Parathyroid adenoma (tissue), 2 donors: Measurements from ENCODE around the gene MMP11.

ENCODE experiments used
- H2AFZ ChIP-seq: fragments of 300-600 bp; sonication (generic); one replicate; pipeline ENCODE4 v1.7.0; 2017; ENCODE audit warnings: antibody characterized with exemption, mild to moderate bottlenecking
- H3K27ac ChIP-seq: fragments of 300-600 bp; sonication (generic); one replicate; pipeline ENCODE4 v1.7.0; 2017
- H3K27me3 ChIP-seq: fragments of 300-600 bp; sonication (generic); one replicate; pipeline ENCODE4 v1.7.0; 2017; ENCODE audit warnings: low read length; ENCODE audit not compliant: control insufficient read depth, insufficient read depth
- H3K36me3 ChIP-seq: fragments of 300-600 bp; sonication (generic); one replicate; pipeline ENCODE4 v1.7.0; 2017; ENCODE audit warnings: low read length; ENCODE audit not compliant: control insufficient read depth, insufficient read depth
- H3K4me1 ChIP-seq: fragments of 300-600 bp; sonication (generic); one replicate; pipeline ENCODE4 v1.7.0; 2017; ENCODE audit warnings: control low read depth
- H3K4me2 ChIP-seq: fragments of 300-600 bp; sonication (generic); one replicate; pipeline ENCODE4 v1.7.0; 2017; ENCODE audit warnings: low read length
- H3K4me3 ChIP-seq: fragments of 300-600 bp; sonication (generic); one replicate; pipeline ENCODE4 v1.7.0; 2017; ENCODE audit warnings: low read depth, low read length
- H3K79me2 ChIP-seq: fragments of 300-600 bp; sonication (generic); one replicate; pipeline ENCODE4 v1.7.0; 2017; ENCODE audit warnings: control low read depth
- H3K9ac ChIP-seq: fragments of 300-600 bp; sonication (generic); one replicate; pipeline ENCODE4 v1.7.0; 2017; ENCODE audit warnings: mild to moderate bottlenecking
- H3K9me3 ChIP-seq: fragments of 300-600 bp; sonication (generic); one replicate; pipeline ENCODE4 v1.7.0; 2017; ENCODE audit warnings: low read length; ENCODE audit not compliant: control insufficient read depth
- TF ChIP-seq, protein P1 (sequence below): fragments of 300-600 bp; sonication (generic); IDR thresholded peaks from one replicate; pipeline ENCODE4 v1.7.0; 2017; ENCODE audit warnings: antibody characterized with exemption, mild to moderate bottlenecking
- donor health status: primary hyperparathyroidism.

MMP11 gene

DNA sequence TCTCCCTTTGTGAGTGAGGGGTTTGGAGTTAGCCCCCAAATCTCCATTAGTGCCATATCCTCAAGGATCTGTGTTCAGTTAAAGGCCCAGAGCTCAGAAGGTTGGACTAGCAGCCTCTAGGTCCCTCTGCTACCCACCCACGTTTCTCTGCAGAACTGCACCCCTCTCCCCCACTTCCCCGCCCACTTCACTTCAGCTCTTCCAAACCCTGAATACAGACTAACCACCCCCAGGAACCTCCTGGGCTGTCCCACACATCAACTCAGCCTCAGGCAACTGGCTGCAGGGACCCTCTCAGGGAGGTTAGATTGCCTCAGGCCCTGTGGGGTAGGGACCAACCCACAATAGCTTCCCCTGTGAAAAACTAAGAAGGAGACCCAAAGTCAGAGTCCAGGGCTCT lies 19.3 kb upstream of the MMP11 start:
- Histone ChIP-seq H3K4me2 (no peak overlapping the region), H3K9ac (no peak overlapping the region), H3K36me3 (no peaks in the 10 kb centered on the region), H3K4me3 (no peak overlapping the region), H3K4me1 (peaks cover 2% of the 10 kb centered on the region), H2AFZ (no peak overlapping the region), H3K27me3 (no peaks in the 10 kb centered on the region), H3K79me2 (no peaks in the 10 kb centered on the region), H3K9me3 (no peaks in the 10 kb centered on the region), H3K27ac (no peak overlapping the region)
- TF ChIP-seq, protein P1, sequence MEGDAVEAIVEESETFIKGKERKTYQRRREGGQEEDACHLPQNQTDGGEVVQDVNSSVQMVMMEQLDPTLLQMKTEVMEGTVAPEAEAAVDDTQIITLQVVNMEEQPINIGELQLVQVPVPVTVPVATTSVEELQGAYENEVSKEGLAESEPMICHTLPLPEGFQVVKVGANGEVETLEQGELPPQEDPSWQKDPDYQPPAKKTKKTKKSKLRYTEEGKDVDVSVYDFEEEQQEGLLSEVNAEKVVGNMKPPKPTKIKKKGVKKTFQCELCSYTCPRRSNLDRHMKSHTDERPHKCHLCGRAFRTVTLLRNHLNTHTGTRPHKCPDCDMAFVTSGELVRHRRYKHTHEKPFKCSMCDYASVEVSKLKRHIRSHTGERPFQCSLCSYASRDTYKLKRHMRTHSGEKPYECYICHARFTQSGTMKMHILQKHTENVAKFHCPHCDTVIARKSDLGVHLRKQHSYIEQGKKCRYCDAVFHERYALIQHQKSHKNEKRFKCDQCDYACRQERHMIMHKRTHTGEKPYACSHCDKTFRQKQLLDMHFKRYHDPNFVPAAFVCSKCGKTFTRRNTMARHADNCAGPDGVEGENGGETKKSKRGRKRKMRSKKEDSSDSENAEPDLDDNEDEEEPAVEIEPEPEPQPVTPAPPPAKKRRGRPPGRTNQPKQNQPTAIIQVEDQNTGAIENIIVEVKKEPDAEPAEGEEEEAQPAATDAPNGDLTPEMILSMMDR: no peak

DNA sequence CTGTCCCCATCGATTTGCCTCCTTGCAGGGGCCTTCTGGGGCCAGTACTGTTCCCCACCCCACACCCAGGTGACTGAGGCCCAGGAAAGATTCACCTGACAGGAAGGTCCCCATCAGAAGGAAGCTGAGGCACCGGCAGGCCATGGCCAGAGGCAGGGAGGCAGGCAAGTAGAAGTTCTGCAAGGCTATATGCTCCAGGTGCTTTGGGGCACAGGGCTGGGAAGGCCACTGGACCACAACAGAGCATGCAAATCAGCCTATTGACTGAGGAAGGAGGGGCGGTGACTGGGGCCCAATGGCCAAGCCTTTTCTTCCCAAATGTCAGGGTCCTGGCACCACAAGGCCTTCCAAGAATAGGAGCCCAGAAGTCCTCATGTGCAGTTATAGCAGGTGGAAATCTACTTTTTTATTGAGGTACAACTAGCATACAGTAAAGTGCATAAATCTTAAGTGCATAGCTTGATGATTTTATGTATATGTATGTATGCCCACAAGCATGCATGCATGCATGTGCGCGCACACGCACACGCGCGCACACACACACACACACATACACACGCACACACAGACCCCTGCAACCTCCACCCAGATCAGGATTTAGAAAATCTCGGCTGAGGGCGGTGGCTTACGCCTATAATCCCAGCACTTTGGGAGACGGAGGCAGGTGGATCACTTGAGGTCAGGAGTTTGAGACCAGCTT lies 18.3 kb upstream of the MMP11 start, which contains the start of gene VPREB3:
VPREB3 (minus strand) TSS at position 206 of the 700 bp plus-strand sequence; CDS start at position 144, 62 bp downstream.
- H3K27ac ChIP-seq: no peak within 1 kb of the TSS
- H3K4me2 ChIP-seq: no peak within 1 kb of the TSS
- no peak within 1 kb of the TSS for H3K4me3 ChIP-seq

DNA sequence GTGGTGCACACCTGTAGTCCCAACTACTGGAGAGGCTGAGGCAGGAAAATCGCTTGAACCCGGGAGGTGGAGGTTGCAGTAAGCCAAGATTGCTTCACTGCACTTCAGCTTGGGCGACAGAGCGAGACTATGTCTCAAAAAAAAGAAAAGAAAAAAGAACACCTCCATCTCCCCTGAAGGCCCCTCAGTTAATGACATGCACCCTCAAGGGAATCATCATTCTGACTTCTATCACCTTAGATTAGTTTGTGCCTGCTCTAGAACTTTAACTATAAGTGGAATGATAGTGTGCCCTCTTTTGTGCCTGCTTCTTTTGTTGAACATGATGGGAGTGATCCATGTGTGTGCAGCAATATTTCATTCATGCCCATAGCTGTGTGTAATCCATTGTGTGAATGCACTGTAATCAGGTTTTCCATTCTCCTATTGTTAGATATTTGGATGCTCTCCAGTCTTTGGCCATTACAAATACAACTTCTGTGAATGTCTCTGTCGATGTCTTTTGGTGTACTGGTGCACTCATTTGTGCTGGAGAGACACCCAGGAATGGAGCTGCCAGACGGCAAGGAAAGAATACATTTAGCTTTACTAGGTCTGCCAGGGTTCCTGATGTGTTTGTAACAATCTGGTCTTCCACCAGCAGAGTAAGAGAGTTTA lies 17.5 kb upstream of the MMP11 start:
- Histone ChIP-seq H3K79me2 (no peaks in the 10 kb centered on the region), H3K4me3 (no peak overlapping the region), H3K4me2 (no peak overlapping the region), H3K9ac (no peak overlapping the region), H3K36me3 (no peaks in the 10 kb centered on the region), H2AFZ (no peak overlapping the region), H3K27me3 (no peaks in the 10 kb centered on the region), H3K9me3 (no peaks in the 10 kb centered on the region), H3K4me1 (no peaks in the 10 kb centered on the region), H3K27ac (no peak overlapping the region)
- TF ChIP-seq, protein P1: no peak

More for the DNA sequence above, 18.3 kb upstream of the MMP11 start, which contains the start of gene VPREB3:
- peaks cover 2% of the 10 kb centered on the region for H3K4me1 ChIP-seq
- no peak within 1 kb of the TSS for H3K9ac ChIP-seq
- H3K9me3 ChIP-seq: no peaks in the 10 kb centered on the region
- no peaks in the 10 kb centered on the region for H3K36me3 ChIP-seq
- no peaks in the 10 kb centered on the region for H3K79me2 ChIP-seq
- no peaks in the 10 kb centered on the region for H3K27me3 ChIP-seq
- TF ChIP-seq, protein P1: no peak
- no peak within 1 kb of the TSS for H2AFZ ChIP-seq

DNA sequence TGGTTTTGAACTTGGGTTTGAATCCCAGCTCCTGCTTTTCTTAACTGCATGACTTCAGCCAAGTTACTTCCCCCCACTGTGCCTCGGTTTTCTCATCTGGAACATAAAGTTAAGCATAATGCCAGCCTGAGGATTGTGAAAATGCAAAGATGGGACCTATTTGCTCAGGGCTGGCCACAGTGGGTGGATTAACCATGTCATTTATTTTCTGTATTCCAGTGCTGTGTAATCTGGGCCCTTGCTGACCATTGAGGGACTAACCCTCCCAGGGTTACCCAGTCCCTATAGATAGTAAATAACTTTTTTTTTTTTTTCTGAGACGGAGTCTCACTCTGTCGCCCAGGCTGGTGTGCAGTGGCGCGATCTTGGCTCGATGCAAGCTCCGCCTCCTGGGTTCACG lies 16.9 kb upstream of the MMP11 start:
- H3K9me3 ChIP-seq: no peaks in the 10 kb centered on the region
- TF ChIP-seq, protein P1: no peak
- H3K36me3 ChIP-seq: no peaks in the 10 kb centered on the region
- H3K4me1 ChIP-seq: no peaks in the 10 kb centered on the region
- no peak overlapping the region for H2AFZ ChIP-seq
- no peak overlapping the region for H3K9ac ChIP-seq
- no peaks in the 10 kb centered on the region for H3K79me2 ChIP-seq
- H3K27ac ChIP-seq: no peak overlapping the region
- no peak overlapping the region for H3K4me3 ChIP-seq
- no peaks in the 10 kb centered on the region for H3K27me3 ChIP-seq
- H3K4me2 ChIP-seq: no peak overlapping the region
